Neutrophil (primary cell): Measurements from ENCODE around the gene F2RL3.

ENCODE experiments used
- H3K27ac ChIP-seq: fragments of 200-600 bp; sonication (generic); 2 replicates; pipeline ENCODE4 v1.5.1; 2016; ENCODE audit warnings: mild to moderate bottlenecking, moderate library complexity
- H3K27me3 ChIP-seq: fragments of 200-600 bp; sonication (generic); 2 replicates; pipeline ENCODE4 v1.6.0; 2016; ENCODE audit warnings: mild to moderate bottlenecking
- H3K36me3 ChIP-seq: fragments of 200-600 bp; sonication (generic); 2 replicates; pipeline ENCODE4 v1.5.1; 2017
- H3K4me1 ChIP-seq, 2 experiments: fragments of 200-600 bp in 1 of 2; sonication (generic) in 1 of 2; 1 replicate in 1 of 2; 2 replicates in 1 of 2; pipeline versions ENCODE4 v1.5.1 to v1.6.1; 2013 to 2016; ENCODE audit warnings: low read depth in 1 of 2, low read length in 1 of 2, mild to moderate bottlenecking in 1 of 2, moderate library complexity in 1 of 2; ENCODE audit not compliant: control insufficient read depth in 1 of 2, insufficient read depth in 1 of 2
- H3K4me3 ChIP-seq, 2 experiments: fragments of 200-600 bp in 1 of 2; sonication (generic) in 1 of 2; 1 replicate in 1 of 2; 2 replicates in 1 of 2; pipeline ENCODE4 v1.5.1; 2013 to 2016; ENCODE audit warnings: low read depth in 1 of 2, low read length in 1 of 2, mild to moderate bottlenecking in 1 of 2, moderate library complexity in 1 of 2
- H3K9me3 ChIP-seq: fragments of 200-600 bp; sonication (generic); 2 replicates; pipeline ENCODE4 v1.5.1; 2016
- CTCF ChIP-seq: fragments of 200-600 bp; sonication (generic); IDR thresholded peaks from 2 replicates; pipeline ENCODE4 v1.5.1; 2016; ENCODE audit warnings: antibody characterized with exemption

Gene F2RL3

GRCh38 chr19:16899566-16900075, 10.8 kb downstream of the F2RL3 start:
- TF ChIP-seq CTCF, result no peak
- no peak overlapping the region for H3K27ac ChIP-seq
- H3K4me1 ChIP-seq, result peaks cover 6 to 15% of the 10 kb centered on the region in 2 experiments
- no peaks in the 10 kb centered on the region for H3K9me3 ChIP-seq
- H3K36me3 ChIP-seq, result no peaks in the 10 kb centered on the region
- H3K4me3 ChIP-seq, result no peak overlapping the region
- peaks cover 69% of the 10 kb centered on the region for H3K27me3 ChIP-seq

GRCh38 chr19:16901491-16902175, 12.8 kb downstream of the F2RL3 start:
- TF ChIP-seq CTCF, result no peak
- H3K4me3 ChIP-seq, result no peak overlapping the region
- H3K27me3 ChIP-seq, result peaks cover 49% of the 10 kb centered on the region
- no peaks in the 10 kb centered on the region for H3K9me3 ChIP-seq
- no peaks in the 10 kb centered on the region for H3K36me3 ChIP-seq
- no peak overlapping the region for H3K27ac ChIP-seq
- H3K4me1 ChIP-seq, result peaks cover 0 to 9% of the 10 kb centered on the region in 2 experiments

GRCh38 chr19:16902545-16902944, 13.7 kb downstream of the F2RL3 start:
- Histone ChIP-seq H3K27ac (no peak overlapping the region), H3K4me3 (no peak overlapping the region), H3K4me1 (peaks cover 0 to 3% of the 10 kb centered on the region in 2 experiments), H3K27me3 (peaks cover 43% of the 10 kb centered on the region), H3K36me3 (no peaks in the 10 kb centered on the region), H3K9me3 (no peaks in the 10 kb centered on the region)
- no peak for TF ChIP-seq CTCF

GRCh38 chr19:16903347-16903746, 14.5 kb downstream of the F2RL3 start:
- peaks cover 35% of the 10 kb centered on the region for H3K27me3 ChIP-seq
- no peak for TF ChIP-seq CTCF
- H3K4me1 ChIP-seq, result no peaks in the 10 kb centered on the region
- no peak overlapping the region for H3K4me3 ChIP-seq
- no peaks in the 10 kb centered on the region for H3K36me3 ChIP-seq
- no peaks in the 10 kb centered on the region for H3K9me3 ChIP-seq
- H3K27ac ChIP-seq, result no peak overlapping the region

- H3K9me3 ChIP-seq, result no peaks in the 10 kb centered on the region
- no peaks in the 10 kb centered on the region for H3K36me3 ChIP-seq
- H3K4me3 ChIP-seq, result no peak overlapping the region
- H3K27me3 ChIP-seq, result peaks cover 22% of the 10 kb centered on the region
- TF ChIP-seq CTCF, result no peak
- no peak overlapping the region for H3K27ac ChIP-seq
- no peaks in the 10 kb centered on the region for H3K4me1 ChIP-seq
Measured at GRCh38 chr19:16904599-16904998, 15.8 kb downstream of the F2RL3 start.
